Spleen (tissue), 11 donors: ENCODE measurements around the gene MYL3. TPM values are rescaled to one million over a fixed set of nuclear protein-coding genes. Genes with fewer than 3 reads are reported as not detected.

Source experiments
- DNase-seq: peaks from one replicate; pipeline ENCODE4 v3.0.0-alpha.2; 2020
- H3K27ac ChIP-seq, 8 donors: fragments of 200-600 bp; sonication (generic) in 7 of 8; 1 replicate in 4 of 8; 2 replicates in 4 of 8; pipeline versions ENCODE4 v1.5.0 to v1.8.0; 2016 to 2021; ENCODE audit warnings: inconsistent platforms in 4 of 8, mild to moderate bottlenecking in 4 of 8, moderate library complexity in 1 of 8
- H3K27me3 ChIP-seq, 7 donors: fragments of 200-600 bp; sonication (generic) in 6 of 7; replicated peaks in 1 of 7; 1 replicate in 4 of 7; 2 replicates in 3 of 7; pipeline versions ENCODE4 v1.5.0 to v1.8.0; 2016 to 2021; ENCODE audit warnings: inconsistent platforms in 3 of 7, mild to moderate bottlenecking in 1 of 7
- H3K36me3 ChIP-seq, 6 donors: fragments of 200-600 bp; sonication (generic) in 5 of 6; 1 replicate in 4 of 6; 2 replicates in 2 of 6; pipeline versions ENCODE4 v1.5.0 to v1.8.0; 2016 to 2021; ENCODE audit warnings: inconsistent platforms in 2 of 6
- H3K4me1 ChIP-seq, 6 donors: fragments of 200-600 bp; sonication (generic) in 5 of 6; 1 replicate in 3 of 6; 2 replicates in 3 of 6; pipeline versions ENCODE4 v1.5.0 to v1.8.0; 2016 to 2021; ENCODE audit warnings: inconsistent platforms in 3 of 6
- H3K4me3 ChIP-seq, 8 donors: fragments of 200-600 bp; sonication (generic) in 7 of 8; 1 replicate in 4 of 8; 2 replicates in 4 of 8; pipeline versions ENCODE4 v1.5.0 to v1.8.0; 2016 to 2021; ENCODE audit warnings: inconsistent platforms in 4 of 8, mild to moderate bottlenecking in 4 of 8, moderate library complexity in 2 of 8
- H3K9me3 ChIP-seq, 8 donors: fragments of 200-600 bp; sonication (generic) in 7 of 8; 1 replicate in 4 of 8; 2 replicates in 4 of 8; pipeline versions ENCODE4 v1.5.0 to v1.8.0; 2016 to 2021; ENCODE audit warnings: inconsistent platforms in 4 of 8
- CTCF ChIP-seq, 11 experiments: fragments of 200-600 bp in 7 of 11; fragments of 450-650 bp in 4 of 11; sonication (generic) in 4 of 11; IDR thresholded peaks in 8 of 11; conservative IDR thresholded peaks in 3 of 11; 1 replicate in 7 of 11; 2 replicates in 4 of 11; pipeline versions ENCODE4 v1.4.0 to v1.8.0; 2016 to 2021; ENCODE audit warnings: antibody characterized with exemption in 11 of 11, inconsistent platforms in 4 of 11, mild to moderate bottlenecking in 1 of 11
- POLR2A ChIP-seq, 3 donors: fragments of 450-650 bp; IDR thresholded peaks; one replicate each; pipeline ENCODE4 v1.5.1; 2017; ENCODE audit warnings: antibody characterized with exemption in 3 of 3, mild to moderate bottlenecking in 1 of 3
- POLR2AphosphoS5 ChIP-seq, 3 donors: sonication (generic); formaldehyde crosslinking; IDR thresholded peaks; one replicate each; pipeline ENCODE4 v1.5.1; 2017; ENCODE audit warnings: antibody characterized with exemption in 3 of 3
- WGBS, 5 donors: extraction: QIAGEN DNeasy Blood & Tissue Kit in 3 of 5; methylation state at CpG; one replicate each; pipeline versions ENCODE4 v1.1.5 to v1.1.7; 2013 to 2018; 5-methylcytosine and 5-hydroxymethylcytosine counted together
- intact Hi-C: fragments of 100-400 bp; cut with DNase I; formaldehyde crosslinking; loops from one replicate; pipeline ENCODE4 v1.15.0; 2023; ENCODE audit warnings: low total_unique reads
- polyA plus RNA-seq, 3 donors: library from polyadenylated mRNA; stranded (reverse); fragments of 200-250 nt; gene quantifications; one replicate each; pipeline ENCODE4 v1.2.1, GENCODE V29; 2013
- total RNA-seq, 7 donors: library from RNA; depleted of rRNA in 3 of 7; stranded (reverse); fragments of >200 nt in 3 of 7; fragmentation: NEBNext Ultra II Directional in 4 of 7; extraction: Animal tissue kit (Norgen Biotek cat#: 25700) in 4 of 7; gene quantifications; one replicate each; pipeline versions ENCODE4 v1.1.0 to v1.2.1, GENCODE V29; 2016 to 2021
- donor health status: healthy with polysubstance abuse.
- donor health status: DM: no; HTN: no; CAD: no; lungs with moderate emphysema.
- donor health status: DM: no; HTN: no; CAD: no.
- donor health status: Bipolar disorder and iron deficiency.
- donor health status: healthy.
- donor health status: DM: no; HTN: no; CAD: no.
- donor health status: DM: yes; HTN: yes; CAD: no.

The MYL3 gene
- total and polyA plus RNA-seq, 10 donors, result 1.9 to 16.2 (median 6.0) TPM

- H3K9me3 ChIP-seq, result no peaks in the 10 kb centered on the region
- H3K27ac ChIP-seq, result peak overlapping the region; percentile 19 to 85 (median 83)
- H3K36me3 ChIP-seq, result no peaks in the 10 kb centered on the region
- TF ChIP-seq POLR2AphosphoS5 (IDR thresholded peaks at IDR 0.05) (no peak), POLR2A (IDR thresholded peaks at IDR 0.05) (no peak), CTCF (IDR thresholded peaks at IDR 0.05 in 8 of 11, conservative IDR thresholded peaks at IDR 0.05 in 3 of 11) (no peak)
- H3K27me3 ChIP-seq, result peaks cover 0 to 68% (median 43%) of the 10 kb centered on the region in 7 donors
- WGBS, 5 donors, result 2 to 5% (median 2%) methylated on average over 50 to 83 of the region's 83 CpGs
- H3K4me3 ChIP-seq, result peak overlapping the region; percentile 36 to 78 (median 53)
- intact Hi-C loops, result no loop called here
- no peak for DNase-seq
- H3K4me1 ChIP-seq, result peaks cover 6 to 57% (median 35%) of the 10 kb centered on the region in 6 donors
Observed at GRCh38 chr3:46881596-46882376, 18.5 kb upstream of the MYL3 start.

- intact Hi-C loops, result no loop called here
- H3K4me1 ChIP-seq, result peaks cover 6 to 57% (median 35%) of the 10 kb centered on the region in 6 donors
- peak overlapping the region in 5 of 8 donors; percentile 53 to 78 (median 54) for H3K4me3 ChIP-seq
- no peaks in the 10 kb centered on the region for H3K36me3 ChIP-seq
- peak overlapping the region in 7 of 8 donors; percentile 67 to 85 (median 83) for H3K27ac ChIP-seq
- no peak for DNase-seq
- H3K27me3 ChIP-seq, result peaks cover 0 to 62% (median 43%) of the 10 kb centered on the region in 7 donors
- TF ChIP-seq POLR2AphosphoS5 (IDR thresholded peaks at IDR 0.05), result no peak
- TF ChIP-seq CTCF (IDR thresholded peaks at IDR 0.05 in 8 of 11, conservative IDR thresholded peaks at IDR 0.05 in 3 of 11), result no peak
- TF ChIP-seq POLR2A (IDR thresholded peaks at IDR 0.05), result no peak
- no peaks in the 10 kb centered on the region for H3K9me3 ChIP-seq
- 32 to 45% (median 39%) methylated on average over 28 to 29 of the region's 29 CpGs for WGBS, 5 donors
Observed at GRCh38 chr3:46880884-46881595, 17.8 kb upstream of the MYL3 start.

- Histone ChIP-seq H3K27me3 (peaks cover 0 to 43% (median 35%) of the 10 kb centered on the region in 7 donors), H3K4me3 (no peak overlapping the region), H3K36me3 (no peaks in the 10 kb centered on the region), H3K4me1 (peaks cover 6 to 65% (median 44%) of the 10 kb centered on the region in 6 donors), H3K9me3 (no peaks in the 10 kb centered on the region), H3K27ac (peak overlapping the region in 2 of 8 donors; percentile 11 to 18)
- no peak for DNase-seq
- TF ChIP-seq POLR2A (IDR thresholded peaks at IDR 0.05) (no peak), POLR2AphosphoS5 (IDR thresholded peaks at IDR 0.05) (no peak), CTCF (IDR thresholded peaks at IDR 0.05 in 8 of 11, conservative IDR thresholded peaks at IDR 0.05 in 3 of 11) (no peak)
- intact Hi-C loops, result no loop called here
- WGBS, 5 donors, result 20 to 85% (median 75%) methylated on average over 1 to 2 of the region's 2 CpGs
Observed at GRCh38 chr3:46878781-46879436, 15.7 kb upstream of the MYL3 start.
